Urinary bladder (tissue), 4 donors: Measurements from ENCODE around the gene PSAP. TPM values are rescaled to one million over a fixed set of nuclear protein-coding genes. Genes with fewer than 3 reads are reported as not detected.

Experiments
- DNase-seq: peaks from one replicate; pipeline ENCODE4 v3.0.0-alpha.2; 2015; ENCODE audit errors: extremely low spot score
- H3K27ac ChIP-seq: one replicate; pipeline ENCODE4 v1.5.1; 2013; ENCODE audit warnings: low read depth, mild to moderate bottlenecking, moderate library complexity
- H3K36me3 ChIP-seq: one replicate; pipeline ENCODE4 v1.6.1; 2013; ENCODE audit warnings: mild to moderate bottlenecking, moderate library complexity; ENCODE audit not compliant: insufficient read depth
- H3K4me1 ChIP-seq: one replicate; pipeline ENCODE4 v1.6.1; 2013; ENCODE audit warnings: mild to moderate bottlenecking, moderate library complexity; ENCODE audit not compliant: insufficient read depth
- H3K4me3 ChIP-seq: one replicate; pipeline ENCODE4 v1.5.1; 2013; ENCODE audit warnings: low read depth, low read length
- WGBS: extraction: QIAGEN DNeasy Blood & Tissue Kit; methylation state at CpG from one replicate; pipeline ENCODE4 v1.1.7; 2013; 5-methylcytosine and 5-hydroxymethylcytosine counted together
- polyA plus RNA-seq: library from polyadenylated mRNA; stranded (reverse); fragments of 200-250 nt; gene quantifications from one replicate; pipeline ENCODE4 v1.2.3, GENCODE V29; 2013
- total RNA-seq: library from RNA; depleted of rRNA; stranded (reverse); fragments of >200 nt; gene quantifications from one replicate; pipeline ENCODE4 v1.2.3, GENCODE V29; 2014
- donor health status: healthy with polysubstance abuse.
- donor health status: healthy.

PSAP gene
- total and polyA plus RNA-seq, 2 donors, result 424 to 964 TPM

GRCh38 chr10:71845410-71846405, 5.3 kb downstream of the PSAP start:
- 89% methylated on average over 11 of the region's 11 CpGs for WGBS
- Histone ChIP-seq H3K4me1 (no peaks in the 10 kb centered on the region), H3K36me3 (no peaks in the 10 kb centered on the region), H3K27ac (no peak overlapping the region), H3K4me3 (no peak overlapping the region)
- DNase-seq, result no peak

DNA sequence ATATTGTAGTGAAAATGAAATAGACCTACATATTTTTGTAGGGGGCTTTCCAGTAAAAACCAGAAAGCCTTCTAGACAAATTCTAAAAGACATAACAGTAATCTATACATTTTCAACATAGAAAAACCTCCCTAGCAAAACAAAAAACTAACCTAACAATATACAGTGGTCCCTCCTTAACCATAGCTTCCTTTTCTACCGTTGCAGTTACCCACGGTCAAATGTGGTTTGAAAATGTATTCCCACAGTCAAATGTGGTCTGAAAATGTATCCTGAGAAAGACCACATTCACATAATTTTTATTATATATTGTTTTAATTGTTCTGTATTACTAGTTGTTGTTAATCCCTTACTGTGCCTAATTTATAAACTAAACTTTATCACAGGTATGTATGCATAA, 6.4 kb downstream of the PSAP start:
- Histone ChIP-seq H3K4me3 (no peak overlapping the region), H3K4me1 (no peaks in the 10 kb centered on the region), H3K36me3 (no peaks in the 10 kb centered on the region), H3K27ac (no peak overlapping the region)
- DNase-seq, result no peak
- WGBS, result 88% methylated on average over 2 of the region's 2 CpGs

DNA sequence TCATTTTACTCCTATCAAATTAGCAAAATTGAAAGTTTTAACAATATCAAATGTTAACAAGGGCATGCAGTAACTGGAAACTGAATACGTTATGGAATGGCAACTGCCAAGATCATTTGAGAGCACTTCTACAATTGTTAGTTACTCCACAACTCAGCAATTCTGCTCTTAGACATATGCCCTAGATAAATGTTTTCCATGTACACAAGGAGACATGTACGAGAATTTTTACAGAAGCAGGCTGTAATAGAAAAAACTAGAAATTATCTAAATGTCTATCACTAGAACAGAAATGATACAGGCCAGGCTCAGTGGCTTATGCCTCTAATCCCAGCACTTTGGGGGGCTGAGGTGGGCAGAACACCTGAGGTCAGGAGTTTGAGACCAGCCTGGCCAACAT, 7.0 kb downstream of the PSAP start:
- Histone ChIP-seq H3K4me1 (no peaks in the 10 kb centered on the region), H3K36me3 (no peaks in the 10 kb centered on the region)

GRCh38 chr10:71842856-71843686, 8.0 kb downstream of the PSAP start:
- Histone ChIP-seq H3K4me1 (no peaks in the 10 kb centered on the region), H3K27ac (no peak overlapping the region), H3K36me3 (no peaks in the 10 kb centered on the region), H3K4me3 (no peak overlapping the region)
- DNase-seq, result no peak
- 87% methylated on average over 14 of the region's 14 CpGs for WGBS

More for the DNA sequence above, 7.0 kb downstream of the PSAP start:
- DNase-seq, result no peak
- 77% methylated on average over 2 of the region's 2 CpGs for WGBS
- no peak overlapping the region for H3K4me3 ChIP-seq
- H3K27ac ChIP-seq, result no peak overlapping the region

DNA sequence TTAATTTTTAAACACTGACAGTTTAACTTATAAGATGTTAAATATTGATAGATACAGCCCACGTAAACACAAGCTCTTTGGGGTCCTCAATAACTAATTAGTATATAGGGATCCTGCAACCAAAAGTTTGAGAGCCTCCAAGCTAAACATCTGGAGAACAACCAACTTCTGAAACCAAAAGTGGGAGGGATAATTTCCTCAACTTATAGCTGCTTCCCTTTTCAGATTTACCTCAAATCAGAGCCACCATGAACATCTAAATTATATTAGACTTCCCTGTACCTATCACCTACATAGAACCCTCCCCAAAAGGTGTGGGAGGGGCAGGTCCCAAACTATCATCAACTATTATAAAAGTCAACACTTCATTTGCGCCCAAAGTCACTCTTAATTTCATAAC, 8.6 kb downstream of the PSAP start:
- DNase-seq, result no peak
- no peaks in the 10 kb centered on the region for H3K36me3 ChIP-seq
- no peak overlapping the region for H3K4me3 ChIP-seq
- H3K27ac ChIP-seq, result no peak overlapping the region
- 66% methylated on average over 2 of the region's 2 CpGs for WGBS
- H3K4me1 ChIP-seq, result no peaks in the 10 kb centered on the region

DNA sequence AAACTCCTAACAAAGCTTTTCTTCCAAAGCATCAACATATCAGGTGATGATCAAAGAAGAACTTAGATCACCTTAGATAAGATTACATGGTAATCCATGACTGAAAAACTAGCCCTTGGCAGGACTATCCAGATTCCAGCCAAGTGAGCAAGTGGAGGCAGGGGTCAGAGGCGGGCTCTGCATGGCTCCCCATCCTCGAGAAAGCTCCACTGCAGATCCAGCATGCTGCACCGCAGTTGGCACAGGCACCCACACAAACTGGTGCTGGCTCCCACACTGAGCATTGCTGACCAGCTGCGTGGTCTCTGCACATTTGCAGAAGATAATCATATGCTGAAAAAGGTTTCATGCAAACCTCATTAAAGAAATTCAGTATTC, 10.1 kb downstream of the PSAP start:
- H3K27ac ChIP-seq, result no peak overlapping the region
- H3K4me1 ChIP-seq, result no peaks in the 10 kb centered on the region
- H3K4me3 ChIP-seq, result no peak overlapping the region
- H3K36me3 ChIP-seq, result no peaks in the 10 kb centered on the region
- DNase-seq, result no peak
- whole genome bisulfite sequencing, result 69% methylated on average over 4 of the region's 4 CpGs

- H3K27ac ChIP-seq, result no peak overlapping the region
- no peaks in the 10 kb centered on the region for H3K36me3 ChIP-seq
- no peak overlapping the region for H3K4me3 ChIP-seq
- no peaks in the 10 kb centered on the region for H3K4me1 ChIP-seq
- DNase-seq, result no peak
- WGBS, result 22% methylated on average over 6 of the region's 6 CpGs
Measured at GRCh38 chr10:71840177-71840957, 10.7 kb downstream of the PSAP start.

- no peaks in the 10 kb centered on the region for H3K4me1 ChIP-seq
- H3K27ac ChIP-seq, result no peak overlapping the region
- no peaks in the 10 kb centered on the region for H3K36me3 ChIP-seq
- DNase-seq, result no peak
- no peak overlapping the region for H3K4me3 ChIP-seq
- 59% methylated on average over 14 of the region's 14 CpGs for WGBS
Measured at GRCh38 chr10:71838264-71839211, 12.5 kb downstream of the PSAP start.

DNA sequence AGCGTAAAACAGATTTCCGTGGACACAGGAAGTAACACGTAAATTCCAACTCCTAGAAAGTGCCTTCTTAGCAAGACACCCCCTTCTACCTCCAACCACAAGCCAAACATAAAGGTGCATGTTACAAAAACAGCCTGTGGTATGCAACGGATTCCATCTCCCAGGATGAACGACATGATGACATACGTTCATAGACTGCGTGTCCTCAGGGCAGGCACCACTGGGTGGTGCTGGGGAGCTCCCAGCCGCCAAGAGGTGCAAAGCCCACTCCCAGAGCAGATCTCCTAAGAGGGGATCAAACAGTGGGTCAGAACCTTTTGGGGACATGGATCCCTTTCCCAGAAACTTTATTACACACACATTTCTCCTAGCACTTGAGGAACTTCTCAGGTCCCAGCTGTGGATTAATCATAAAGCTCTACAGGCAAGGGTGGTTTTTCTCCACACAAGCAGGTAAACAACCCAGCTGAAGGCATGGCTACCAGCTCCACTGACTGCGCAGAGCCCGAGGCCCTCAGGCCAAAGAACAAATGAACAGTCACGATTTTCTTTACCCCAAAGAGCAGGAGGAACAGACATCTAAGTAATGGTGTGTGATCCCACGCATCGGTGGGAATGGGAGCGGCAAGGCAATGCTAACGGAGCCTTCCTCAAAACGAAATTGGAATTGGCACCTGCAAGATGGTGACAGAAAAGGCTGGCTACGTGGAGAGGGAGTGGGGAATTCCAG, 13.8 kb downstream of the PSAP start:
- WGBS, result 75% methylated on average over 17 of the region's 17 CpGs
- H3K4me1 ChIP-seq, result no peaks in the 10 kb centered on the region
- H3K36me3 ChIP-seq, result no peaks in the 10 kb centered on the region
- no peak overlapping the region for H3K27ac ChIP-seq
- no peak overlapping the region for H3K4me3 ChIP-seq
- DNase-seq, result no peak

DNA sequence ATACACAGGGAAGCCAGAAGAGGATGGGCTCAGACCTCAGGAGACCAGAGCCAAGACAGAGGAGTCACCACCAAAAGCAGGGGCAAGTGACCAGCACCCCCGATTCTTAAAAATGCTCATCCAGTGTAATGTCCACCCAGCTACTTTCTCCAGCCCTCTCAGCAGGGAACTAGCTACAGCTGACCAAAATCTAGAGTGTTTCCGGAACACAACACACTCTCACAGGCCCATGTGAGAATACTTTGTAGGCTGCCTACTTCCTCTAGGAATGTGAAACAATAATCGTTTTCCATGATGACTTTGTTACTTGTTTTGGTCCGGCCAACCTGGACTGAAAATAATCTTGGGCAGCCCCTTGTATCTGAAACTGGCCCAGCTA, 14.5 kb downstream of the PSAP start:
- Histone ChIP-seq H3K4me1 (no peaks in the 10 kb centered on the region), H3K4me3 (no peak overlapping the region), H3K36me3 (no peaks in the 10 kb centered on the region), H3K27ac (no peak overlapping the region)
- 69% methylated on average over 4 of the region's 4 CpGs for WGBS
- no peak for DNase-seq

DNA sequence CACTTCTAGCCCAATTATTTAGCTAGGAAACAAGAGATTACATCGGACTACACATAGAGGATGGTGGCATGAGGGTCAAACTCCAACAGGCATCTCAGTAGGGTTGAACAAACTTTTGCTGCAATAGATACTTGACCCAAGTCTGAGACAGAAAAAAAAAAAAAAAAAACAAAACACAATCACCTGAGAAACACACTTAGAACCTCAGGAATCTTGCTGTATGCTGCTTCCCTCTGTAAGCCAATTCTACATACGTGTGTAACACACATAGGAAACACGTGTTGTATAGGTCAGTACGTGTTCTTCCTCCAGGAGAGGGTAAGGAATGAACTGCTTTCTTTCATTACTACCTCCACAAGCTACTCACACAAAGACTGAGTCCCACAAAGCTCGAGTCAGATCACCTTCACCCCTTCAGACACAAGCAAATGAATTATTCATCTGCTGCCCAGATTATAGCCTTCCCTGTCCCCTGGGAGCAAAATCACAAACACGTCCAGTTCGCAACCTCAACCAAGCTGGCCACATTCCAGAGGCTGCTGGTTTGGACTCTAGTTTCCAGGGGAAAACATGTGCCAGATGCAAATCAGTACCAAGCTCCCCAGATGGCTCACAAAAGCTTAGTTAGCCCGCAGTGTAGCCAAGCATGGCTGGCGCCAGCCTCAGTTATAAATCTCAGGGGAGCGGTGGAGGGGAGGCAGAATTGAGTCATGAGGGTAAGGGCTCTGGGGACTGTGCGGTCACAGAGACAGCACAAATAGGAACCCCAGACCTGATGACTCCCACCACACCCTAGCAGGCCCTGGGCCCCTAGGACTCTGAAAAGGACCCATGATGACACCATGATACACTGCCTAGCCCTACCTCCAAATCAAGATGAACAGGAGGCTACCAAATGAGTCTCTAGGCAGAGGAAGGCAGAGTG, 15.1 kb downstream of the PSAP start:
- no peak for DNase-seq
- H3K36me3 ChIP-seq, result no peaks in the 10 kb centered on the region
- WGBS, result 46% methylated on average over 11 of the region's 11 CpGs
- no peak overlapping the region for H3K4me3 ChIP-seq
- H3K27ac ChIP-seq, result peak overlapping the region; percentile 28
- H3K4me1 ChIP-seq, result no peaks in the 10 kb centered on the region
